HEK293 (cell line): Measurements from ENCODE around the gene POLE3.
A peak's percentile ranks its signal among the peaks of the same experiment; 100 is the strongest.

ENCODE experiments used
- FEZF1 ChIP-seq: fragments of 450-650 bp; formaldehyde crosslinking; IDR thresholded peaks from 2 replicates; pipeline ENCODE4 v1.5.1; 2016; ENCODE audit warnings: missing biosample characterization, missing genetic modification characterization
- GLI4 ChIP-seq: fragments of 450-650 bp; formaldehyde crosslinking; IDR thresholded peaks from 2 replicates; pipeline ENCODE4 v1.5.1; 2016; ENCODE audit warnings: missing biosample characterization, missing genetic modification characterization
- GLIS1 ChIP-seq: fragments of 450-650 bp; formaldehyde crosslinking; IDR thresholded peaks from 2 replicates; pipeline ENCODE4 v1.5.1; 2016; ENCODE audit warnings: missing biosample characterization, missing genetic modification characterization
- GLIS2 ChIP-seq: fragments of 450-650 bp; formaldehyde crosslinking; IDR thresholded peaks from 2 replicates; pipeline ENCODE4 v1.5.1; 2016; ENCODE audit warnings: missing biosample characterization, missing genetic modification characterization
- MZF1 ChIP-seq: fragments of 450-650 bp; formaldehyde crosslinking; IDR thresholded peaks from 2 replicates; pipeline ENCODE4 v1.5.1; 2017; ENCODE audit warnings: missing biosample characterization, missing genetic modification characterization, borderline replicate concordance
- TCF7L2 ChIP-seq: IDR thresholded peaks from 2 replicates; pipeline ENCODE4 v1.6.1; 2011; ENCODE audit warnings: low read depth, mild to moderate bottlenecking, inconsistent platforms, low read length, moderate library complexity, borderline replicate concordance
- ZBTB21 ChIP-seq: fragments of 450-650 bp; formaldehyde crosslinking; IDR thresholded peaks from 2 replicates; pipeline ENCODE4 v1.5.1; 2017; ENCODE audit warnings: missing biosample characterization, missing genetic modification characterization
- ZBTB49 ChIP-seq: fragments of 450-650 bp; formaldehyde crosslinking; IDR thresholded peaks from 2 replicates; pipeline ENCODE4 v1.5.1; 2016; ENCODE audit warnings: missing biosample characterization, missing genetic modification characterization, low read depth
- ZFP3 ChIP-seq: fragments of 450-650 bp; formaldehyde crosslinking; IDR thresholded peaks from 2 replicates; pipeline ENCODE4 v1.5.1; 2016; ENCODE audit warnings: low read depth, missing biosample characterization, missing genetic modification characterization
- ZNF132 ChIP-seq: fragments of 450-650 bp; formaldehyde crosslinking; IDR thresholded peaks from 2 replicates; pipeline ENCODE4 v1.5.1; 2017; ENCODE audit warnings: missing biosample characterization, missing genetic modification characterization, borderline replicate concordance
- ZNF133 ChIP-seq: fragments of 450-650 bp; formaldehyde crosslinking; IDR thresholded peaks from 2 replicates; pipeline ENCODE4 v1.5.1; 2016; ENCODE audit warnings: missing biosample characterization, missing genetic modification characterization
- ZNF146 ChIP-seq: fragments of 450-650 bp; formaldehyde crosslinking; IDR thresholded peaks from 2 replicates; pipeline ENCODE4 v1.5.1; 2016; ENCODE audit warnings: missing biosample characterization, missing genetic modification characterization
- ZNF175 ChIP-seq: fragments of 450-650 bp; formaldehyde crosslinking; IDR thresholded peaks from 2 replicates; pipeline ENCODE4 v1.5.1; 2016; ENCODE audit warnings: missing biosample characterization, missing genetic modification characterization
- ZNF211 ChIP-seq: fragments of 450-650 bp; formaldehyde crosslinking; IDR thresholded peaks from 2 replicates; pipeline ENCODE4 v1.5.1; 2016; ENCODE audit warnings: low read depth, missing biosample characterization, missing genetic modification characterization
- ZNF426 ChIP-seq: fragments of 450-650 bp; formaldehyde crosslinking; IDR thresholded peaks from 2 replicates; pipeline ENCODE4 v1.5.1; 2017; ENCODE audit warnings: missing biosample characterization, missing genetic modification characterization, mild to moderate bottlenecking, inconsistent platforms, moderate library complexity
- ZNF544 ChIP-seq: fragments of 450-650 bp; formaldehyde crosslinking; IDR thresholded peaks from 2 replicates; pipeline ENCODE4 v1.5.0; 2017; ENCODE audit warnings: missing biosample characterization, missing genetic modification characterization
- ZNF555 ChIP-seq: fragments of 450-650 bp; formaldehyde crosslinking; conservative IDR thresholded peaks from 2 replicates; pipeline ENCODE4 v1.5.1; 2017; ENCODE audit warnings: missing biosample characterization, mild to moderate bottlenecking, missing genetic modification characterization, inconsistent platforms
- ZNF558 ChIP-seq: fragments of 450-650 bp; formaldehyde crosslinking; IDR thresholded peaks from 2 replicates; pipeline ENCODE4 v1.5.1; 2016; ENCODE audit warnings: missing biosample characterization, missing genetic modification characterization
- ZNF560 ChIP-seq: fragments of 450-650 bp; formaldehyde crosslinking; IDR thresholded peaks from 2 replicates; pipeline ENCODE4 v1.5.1; 2017; ENCODE audit warnings: missing biosample characterization, missing genetic modification characterization, borderline replicate concordance
- ZNF621 ChIP-seq: fragments of 450-650 bp; formaldehyde crosslinking; IDR thresholded peaks from 2 replicates; pipeline ENCODE4 v1.5.1; 2017; ENCODE audit warnings: missing biosample characterization, missing genetic modification characterization
- ZNF626 ChIP-seq: fragments of 450-650 bp; sonication (Bioruptor Pico); formaldehyde crosslinking; IDR thresholded peaks from 2 replicates; pipeline ENCODE4 v1.5.1; 2018; ENCODE audit warnings: missing biosample characterization, missing genetic modification characterization, inconsistent platforms
- ZNF785 ChIP-seq: fragments of 450-650 bp; formaldehyde crosslinking; IDR thresholded peaks from 2 replicates; pipeline ENCODE4 v1.5.1; 2016; ENCODE audit warnings: missing biosample characterization, missing genetic modification characterization
- ZNF791 ChIP-seq: fragments of 450-650 bp; formaldehyde crosslinking; IDR thresholded peaks from 2 replicates; pipeline ENCODE4 v1.5.1; 2016; ENCODE audit warnings: missing biosample characterization, missing genetic modification characterization
- ZNF792 ChIP-seq: fragments of 450-650 bp; formaldehyde crosslinking; IDR thresholded peaks from 2 replicates; pipeline ENCODE4 v1.5.1; 2016; ENCODE audit warnings: missing biosample characterization, missing genetic modification characterization
- TF ChIP-seq, protein P1 (sequence below): fragments of 450-650 bp; formaldehyde crosslinking; IDR thresholded peaks from 2 replicates; pipeline ENCODE4 v1.5.1; 2016; ENCODE audit warnings: missing biosample characterization, missing genetic modification characterization
- TF ChIP-seq, protein P2 (sequence below): fragments of 450-650 bp; formaldehyde crosslinking; conservative IDR thresholded peaks from 2 replicates; pipeline ENCODE4 v1.5.1; 2016; ENCODE audit warnings: low read depth, missing biosample characterization, missing genetic modification characterization
- TF ChIP-seq, protein P3 (sequence below): fragments of 450-650 bp; formaldehyde crosslinking; IDR thresholded peaks from 2 replicates; pipeline ENCODE4 v1.5.1; 2016; ENCODE audit warnings: missing biosample characterization, missing genetic modification characterization
- TF ChIP-seq, protein P4 (sequence below): fragments of 450-650 bp; IDR thresholded peaks from 2 replicates; pipeline ENCODE4 v1.5.1; 2018; ENCODE audit warnings: missing biosample characterization, missing genetic modification characterization

POLE3 gene

DNA sequence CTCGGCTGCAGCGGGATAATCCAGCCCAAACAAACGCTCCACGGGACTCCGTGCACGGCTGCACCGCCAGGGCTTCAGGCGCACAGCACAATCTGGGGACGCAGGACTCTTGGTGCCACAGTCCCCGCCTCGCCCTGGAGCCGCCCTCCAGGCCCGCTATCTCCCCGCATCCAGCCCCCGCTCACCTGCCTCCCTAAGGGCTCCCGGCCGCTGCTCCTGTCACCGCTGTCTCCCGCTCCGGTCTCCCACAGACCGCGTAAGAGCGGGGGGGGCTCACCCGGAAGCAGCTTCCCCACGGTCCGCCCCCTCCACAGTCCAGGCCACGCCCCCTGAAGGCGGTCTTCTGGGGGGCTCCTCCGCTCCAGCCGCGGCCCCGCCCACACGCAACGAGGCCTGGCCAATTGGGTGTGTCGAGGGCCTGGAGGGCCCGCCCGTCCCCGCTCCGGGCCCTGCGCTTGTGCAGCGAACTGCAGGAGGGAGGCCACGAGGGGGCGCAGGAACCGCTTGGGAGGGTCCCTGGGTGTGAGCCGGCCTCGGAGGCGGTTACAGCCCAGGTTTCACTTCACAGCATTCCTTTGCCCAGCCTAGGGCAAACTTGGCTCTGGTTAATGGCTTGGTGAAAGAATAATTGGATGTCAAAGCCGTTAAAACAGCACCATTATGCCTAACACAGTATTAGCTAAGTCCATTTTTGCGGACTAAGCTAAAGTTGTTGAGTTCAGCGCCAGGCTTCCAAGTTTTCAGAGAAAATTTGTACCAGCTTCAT lies 9.3 kb downstream of the POLE3 start, which contains the start of gene ALAD (continued):
- TF ChIP-seq GLIS1 (peak; percentile 91), ZNF544 (tag by site-specific recombination) (no peak), ZNF146 (no peak), GLIS2 (tag by site-specific recombination) (peak; percentile 99), GLI4 (no peak), ZNF426 (tag by site-specific recombination) (no peak), ZNF621 (tag by site-specific recombination) (no peak), ZNF132 (tag by site-specific recombination) (no peak), ZNF555 (no peak), ZFP3 (tag by site-specific recombination) (no peak), FEZF1 (tag by site-specific recombination) (no peak), ZNF558 (tag by site-specific recombination) (no peak), ZNF785 (tag by site-specific recombination) (no peak), ZNF211 (tag by site-specific recombination) (no peak), ZNF626 (no peak), ZBTB21 (tag by site-specific recombination) (no peak), TCF7L2 (no peak), ZNF175 (tag by site-specific recombination) (no peak), MZF1 (tag by site-specific recombination) (no peak), ZNF791 (tag by site-specific recombination) (no peak), ZNF133 (tag by site-specific recombination) (no peak), ZBTB49 (no peak), ZNF792 (tag by site-specific recombination) (no peak), ZNF560 (tag by site-specific recombination) (no peak)
- TF ChIP-seq, protein P1, sequence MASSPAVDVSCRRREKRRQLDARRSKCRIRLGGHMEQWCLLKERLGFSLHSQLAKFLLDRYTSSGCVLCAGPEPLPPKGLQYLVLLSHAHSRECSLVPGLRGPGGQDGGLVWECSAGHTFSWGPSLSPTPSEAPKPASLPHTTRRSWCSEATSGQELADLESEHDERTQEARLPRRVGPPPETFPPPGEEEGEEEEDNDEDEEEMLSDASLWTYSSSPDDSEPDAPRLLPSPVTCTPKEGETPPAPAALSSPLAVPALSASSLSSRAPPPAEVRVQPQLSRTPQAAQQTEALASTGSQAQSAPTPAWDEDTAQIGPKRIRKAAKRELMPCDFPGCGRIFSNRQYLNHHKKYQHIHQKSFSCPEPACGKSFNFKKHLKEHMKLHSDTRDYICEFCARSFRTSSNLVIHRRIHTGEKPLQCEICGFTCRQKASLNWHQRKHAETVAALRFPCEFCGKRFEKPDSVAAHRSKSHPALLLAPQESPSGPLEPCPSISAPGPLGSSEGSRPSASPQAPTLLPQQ (tag by site-specific recombination), result 0 out of 2 replicates have a peak, but pooled peaks have one; percentile 31
- TF ChIP-seq, protein P2, sequence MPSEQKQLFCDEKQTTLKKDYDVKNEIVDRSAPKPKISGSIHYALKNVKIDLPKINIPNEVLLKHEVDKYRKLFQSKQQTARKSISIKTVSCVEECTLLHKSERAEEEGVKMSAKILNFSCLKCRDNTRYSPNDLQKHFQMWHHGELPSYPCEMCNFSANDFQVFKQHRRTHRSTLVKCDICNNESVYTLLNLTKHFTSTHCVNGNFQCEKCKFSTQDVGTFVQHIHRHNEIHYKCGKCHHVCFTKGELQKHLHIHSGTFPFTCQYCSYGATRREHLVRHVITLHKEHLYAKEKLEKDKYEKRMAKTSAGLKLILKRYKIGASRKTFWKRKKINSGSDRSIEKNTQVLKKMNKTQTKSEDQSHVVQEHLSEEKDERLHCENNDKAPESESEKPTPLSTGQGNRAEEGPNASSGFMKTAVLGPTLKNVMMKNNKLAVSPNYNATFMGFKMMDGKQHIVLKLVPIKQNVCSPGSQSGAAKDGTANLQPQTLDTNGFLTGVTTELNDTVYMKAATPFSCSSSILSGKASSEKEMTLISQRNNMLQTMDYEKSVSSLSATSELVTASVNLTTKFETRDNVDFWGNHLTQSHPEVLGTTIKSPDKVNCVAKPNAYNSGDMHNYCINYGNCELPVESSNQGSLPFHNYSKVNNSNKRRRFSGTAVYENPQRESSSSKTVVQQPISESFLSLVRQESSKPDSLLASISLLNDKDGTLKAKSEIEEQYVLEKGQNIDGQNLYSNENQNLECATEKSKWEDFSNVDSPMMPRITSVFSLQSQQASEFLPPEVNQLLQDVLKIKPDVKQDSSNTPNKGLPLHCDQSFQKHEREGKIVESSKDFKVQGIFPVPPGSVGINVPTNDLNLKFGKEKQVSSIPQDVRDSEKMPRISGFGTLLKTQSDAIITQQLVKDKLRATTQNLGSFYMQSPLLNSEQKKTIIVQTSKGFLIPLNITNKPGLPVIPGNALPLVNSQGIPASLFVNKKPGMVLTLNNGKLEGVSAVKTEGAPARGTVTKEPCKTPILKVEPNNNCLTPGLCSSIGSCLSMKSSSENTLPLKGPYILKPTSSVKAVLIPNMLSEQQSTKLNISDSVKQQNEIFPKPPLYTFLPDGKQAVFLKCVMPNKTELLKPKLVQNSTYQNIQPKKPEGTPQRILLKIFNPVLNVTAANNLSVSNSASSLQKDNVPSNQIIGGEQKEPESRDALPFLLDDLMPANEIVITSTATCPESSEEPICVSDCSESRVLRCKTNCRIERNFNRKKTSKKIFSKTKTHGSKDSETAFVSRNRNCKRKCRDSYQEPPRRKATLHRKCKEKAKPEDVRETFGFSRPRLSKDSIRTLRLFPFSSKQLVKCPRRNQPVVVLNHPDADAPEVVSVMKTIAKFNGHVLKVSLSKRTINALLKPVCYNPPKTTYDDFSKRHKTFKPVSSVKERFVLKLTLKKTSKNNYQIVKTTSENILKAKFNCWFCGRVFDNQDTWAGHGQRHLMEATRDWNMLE (tag by site-specific recombination), result no peak
- TF ChIP-seq, protein P3, sequence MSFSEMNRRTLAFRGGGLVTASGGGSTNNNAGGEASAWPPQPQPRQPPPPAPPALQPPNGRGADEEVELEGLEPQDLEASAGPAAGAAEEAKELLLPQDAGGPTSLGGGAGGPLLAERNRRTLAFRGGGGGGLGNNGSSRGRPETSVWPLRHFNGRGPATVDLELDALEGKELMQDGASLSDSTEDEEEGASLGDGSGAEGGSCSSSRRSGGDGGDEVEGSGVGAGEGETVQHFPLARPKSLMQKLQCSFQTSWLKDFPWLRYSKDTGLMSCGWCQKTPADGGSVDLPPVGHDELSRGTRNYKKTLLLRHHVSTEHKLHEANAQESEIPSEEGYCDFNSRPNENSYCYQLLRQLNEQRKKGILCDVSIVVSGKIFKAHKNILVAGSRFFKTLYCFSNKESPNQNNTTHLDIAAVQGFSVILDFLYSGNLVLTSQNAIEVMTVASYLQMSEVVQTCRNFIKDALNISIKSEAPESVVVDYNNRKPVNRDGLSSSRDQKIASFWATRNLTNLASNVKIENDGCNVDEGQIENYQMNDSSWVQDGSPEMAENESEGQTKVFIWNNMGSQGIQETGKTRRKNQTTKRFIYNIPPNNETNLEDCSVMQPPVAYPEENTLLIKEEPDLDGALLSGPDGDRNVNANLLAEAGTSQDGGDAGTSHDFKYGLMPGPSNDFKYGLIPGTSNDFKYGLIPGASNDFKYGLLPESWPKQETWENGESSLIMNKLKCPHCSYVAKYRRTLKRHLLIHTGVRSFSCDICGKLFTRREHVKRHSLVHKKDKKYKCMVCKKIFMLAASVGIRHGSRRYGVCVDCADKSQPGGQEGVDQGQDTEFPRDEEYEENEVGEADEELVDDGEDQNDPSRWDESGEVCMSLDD, result peak; percentile 72; the same call in 1 of the 2 replicates
- TF ChIP-seq, protein P4, sequence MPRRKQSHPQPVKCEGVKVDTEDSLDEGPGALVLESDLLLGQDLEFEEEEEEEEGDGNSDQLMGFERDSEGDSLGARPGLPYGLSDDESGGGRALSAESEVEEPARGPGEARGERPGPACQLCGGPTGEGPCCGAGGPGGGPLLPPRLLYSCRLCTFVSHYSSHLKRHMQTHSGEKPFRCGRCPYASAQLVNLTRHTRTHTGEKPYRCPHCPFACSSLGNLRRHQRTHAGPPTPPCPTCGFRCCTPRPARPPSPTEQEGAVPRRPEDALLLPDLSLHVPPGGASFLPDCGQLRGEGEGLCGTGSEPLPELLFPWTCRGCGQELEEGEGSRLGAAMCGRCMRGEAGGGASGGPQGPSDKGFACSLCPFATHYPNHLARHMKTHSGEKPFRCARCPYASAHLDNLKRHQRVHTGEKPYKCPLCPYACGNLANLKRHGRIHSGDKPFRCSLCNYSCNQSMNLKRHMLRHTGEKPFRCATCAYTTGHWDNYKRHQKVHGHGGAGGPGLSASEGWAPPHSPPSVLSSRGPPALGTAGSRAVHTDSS, result no peak
